Measurements from ENCODE around the gene KIAA0319L. TPM values are rescaled to one million over a fixed set of nuclear protein-coding genes. Genes with fewer than 3 reads are reported as not detected.

The KIAA0319L gene
- total RNA-seq, 1 donor from 2014 or later: 69.2 TPM

GRCh38 chr1:35573198-35574124 lies 16.3 kb upstream of the KIAA0319L start, which contains the start of gene TFAP2E:
TSS of gene TFAP2E (plus strand) at chr1:35573314. CDS start at chr1:35573578, 264 bp downstream.
- H3K27ac Mint-ChIP-seq (ENCODE audit: unreplicated experiment): no peak within 1 kb of the TSS
- DNase-seq (ENCODE audit: low spot score): peak; percentile 50
- H3K4me1 Mint-ChIP-seq (ENCODE audit: unreplicated experiment): peaks cover 24% of the 10 kb centered on the region
- peak within 1 kb of the TSS; percentile 7 for H3K4me3 Mint-ChIP-seq (ENCODE audit: unreplicated experiment)
- H3K27me3 Mint-ChIP-seq (ENCODE audit: unreplicated experiment): peaks cover 27% of the 10 kb centered on the region
- no peak for TF ChIP-seq CTCF (IDR thresholded peaks at IDR 0.05; ENCODE audit: unreplicated experiment)
- no peaks in the 10 kb centered on the region for H3K9me3 Mint-ChIP-seq (ENCODE audit: unreplicated experiment)
- H3K36me3 Mint-ChIP-seq (ENCODE audit: low read depth, unreplicated experiment): peaks cover 20% of the 10 kb centered on the region

GRCh38 chr1:35572296-35572695 lies 15.1 kb upstream of the KIAA0319L start:
- Mint-ChIP-seq H3K9me3 (ENCODE audit: unreplicated experiment) (no peaks in the 10 kb centered on the region), H3K27me3 (ENCODE audit: unreplicated experiment) (peaks cover 25% of the 10 kb centered on the region), H3K4me1 (ENCODE audit: unreplicated experiment) (peaks cover 17% of the 10 kb centered on the region), H3K36me3 (ENCODE audit: low read depth, unreplicated experiment) (peaks cover 21% of the 10 kb centered on the region), H3K4me3 (ENCODE audit: unreplicated experiment) (no peak overlapping the region), H3K27ac (ENCODE audit: unreplicated experiment) (no peak overlapping the region)
- no peak for TF ChIP-seq CTCF (IDR thresholded peaks at IDR 0.05; ENCODE audit: unreplicated experiment)
- DNase-seq (ENCODE audit: low spot score): no peak

- H3K27ac Mint-ChIP-seq (ENCODE audit: unreplicated experiment): no peak overlapping the region
- DNase-seq (ENCODE audit: low spot score): no peak
- H3K27me3 Mint-ChIP-seq (ENCODE audit: unreplicated experiment): peaks cover 21% of the 10 kb centered on the region
- no peak for TF ChIP-seq CTCF (IDR thresholded peaks at IDR 0.05; ENCODE audit: unreplicated experiment)
- no peak overlapping the region for H3K4me3 Mint-ChIP-seq (ENCODE audit: unreplicated experiment)
- peaks cover 22% of the 10 kb centered on the region for H3K36me3 Mint-ChIP-seq (ENCODE audit: low read depth, unreplicated experiment)
- peaks cover 16% of the 10 kb centered on the region for H3K4me1 Mint-ChIP-seq (ENCODE audit: unreplicated experiment)
- no peaks in the 10 kb centered on the region for H3K9me3 Mint-ChIP-seq (ENCODE audit: unreplicated experiment)
These were observed 14.1 kb upstream of the KIAA0319L start for GRCh38 chr1:35571263-35571662.

- H3K9me3 Mint-ChIP-seq (ENCODE audit: unreplicated experiment): no peaks in the 10 kb centered on the region
- no peak overlapping the region for H3K27ac Mint-ChIP-seq (ENCODE audit: unreplicated experiment)
- TF ChIP-seq CTCF (IDR thresholded peaks at IDR 0.05; ENCODE audit: unreplicated experiment): no peak
- H3K4me3 Mint-ChIP-seq (ENCODE audit: unreplicated experiment): peak overlapping the region; percentile 7
- peaks cover 10% of the 10 kb centered on the region for H3K4me1 Mint-ChIP-seq (ENCODE audit: unreplicated experiment)
- H3K36me3 Mint-ChIP-seq (ENCODE audit: low read depth, unreplicated experiment): peaks cover 18% of the 10 kb centered on the region
- DNase-seq (ENCODE audit: low spot score): no peak
- peaks cover 17% of the 10 kb centered on the region for H3K27me3 Mint-ChIP-seq (ENCODE audit: unreplicated experiment)
These were observed 13.5 kb upstream of the KIAA0319L start for GRCh38 chr1:35570589-35571137.

GRCh38 chr1:35569936-35570335 lies 12.7 kb upstream of the KIAA0319L start:
- Mint-ChIP-seq H3K9me3 (ENCODE audit: unreplicated experiment) (no peaks in the 10 kb centered on the region), H3K36me3 (ENCODE audit: low read depth, unreplicated experiment) (peaks cover 12% of the 10 kb centered on the region), H3K27me3 (ENCODE audit: unreplicated experiment) (peaks cover 12% of the 10 kb centered on the region), H3K4me1 (ENCODE audit: unreplicated experiment) (peaks cover 3% of the 10 kb centered on the region), H3K4me3 (ENCODE audit: unreplicated experiment) (no peak overlapping the region), H3K27ac (ENCODE audit: unreplicated experiment) (no peak overlapping the region)
- no peak for DNase-seq (ENCODE audit: low spot score)
- TF ChIP-seq CTCF (IDR thresholded peaks at IDR 0.05; ENCODE audit: unreplicated experiment): no peak
